GM18526 (cell line): ENCODE results near the gene PLCH2.
A peak's percentile ranks its signal among the peaks of the same experiment; 100 is the strongest.

ENCODE experiments used
- POLR2A ChIP-seq: IDR thresholded peaks from 3 replicates; pipeline ENCODE4 v1.6.1; 2011; ENCODE audit not compliant: insufficient read length; ENCODE audit errors: extremely low read depth

The PLCH2 gene

DNA sequence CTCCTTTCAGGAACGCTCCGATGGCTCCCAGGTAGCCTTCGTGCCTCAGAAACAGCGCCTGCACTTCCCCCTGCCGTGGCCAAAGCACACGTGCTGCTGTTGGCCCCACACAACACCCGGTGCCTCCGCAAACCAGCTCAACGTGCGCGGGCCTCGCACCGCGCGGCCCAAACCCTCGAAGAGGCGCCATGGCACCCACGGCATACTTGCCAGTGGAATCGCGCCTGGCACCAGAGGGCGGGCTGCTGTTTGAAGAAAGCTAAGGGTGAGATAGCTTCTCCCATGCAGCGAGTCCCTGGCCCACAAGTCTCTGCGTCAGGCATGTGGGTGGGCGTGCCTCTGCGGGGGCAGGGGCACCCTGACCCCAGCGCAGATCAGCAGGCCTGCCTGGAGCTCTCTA lies 42.4 kb downstream of the PLCH2 start:
- TF ChIP-seq POLR2A = no peak

DNA sequence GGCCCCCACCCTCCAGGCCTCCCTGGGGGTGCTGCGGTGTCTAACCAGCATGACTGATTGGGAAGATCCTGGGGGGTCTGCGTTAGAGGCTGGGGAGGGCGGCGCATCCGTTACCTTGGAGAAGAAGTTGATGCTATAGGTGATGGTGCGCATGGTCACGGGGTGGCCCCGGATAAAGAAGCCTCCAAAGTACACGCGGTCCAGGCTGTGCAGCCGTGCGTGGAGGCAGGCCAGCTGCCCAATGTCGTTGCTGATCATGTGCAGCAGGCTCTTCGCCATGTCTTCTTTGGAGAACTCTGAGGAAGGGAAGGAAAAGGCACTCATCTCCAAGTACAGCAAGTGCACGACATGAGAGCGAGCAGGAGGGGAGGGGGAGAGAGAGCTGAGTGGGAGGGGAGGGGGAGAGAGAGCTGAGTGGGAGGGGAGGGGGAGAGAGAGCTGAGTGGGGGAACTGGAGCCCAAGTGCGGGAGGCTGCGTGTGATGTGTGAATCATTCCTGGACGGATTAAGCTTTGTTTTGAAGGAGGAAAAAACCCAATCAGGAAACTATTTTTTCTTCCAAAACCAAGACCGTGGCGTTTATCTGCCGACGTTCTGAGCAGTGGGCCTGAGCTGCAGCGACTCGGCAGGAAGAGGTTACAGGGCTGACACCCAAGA lies 43.1 kb downstream of the PLCH2 start:
- TF ChIP-seq POLR2A = no peak

DNA sequence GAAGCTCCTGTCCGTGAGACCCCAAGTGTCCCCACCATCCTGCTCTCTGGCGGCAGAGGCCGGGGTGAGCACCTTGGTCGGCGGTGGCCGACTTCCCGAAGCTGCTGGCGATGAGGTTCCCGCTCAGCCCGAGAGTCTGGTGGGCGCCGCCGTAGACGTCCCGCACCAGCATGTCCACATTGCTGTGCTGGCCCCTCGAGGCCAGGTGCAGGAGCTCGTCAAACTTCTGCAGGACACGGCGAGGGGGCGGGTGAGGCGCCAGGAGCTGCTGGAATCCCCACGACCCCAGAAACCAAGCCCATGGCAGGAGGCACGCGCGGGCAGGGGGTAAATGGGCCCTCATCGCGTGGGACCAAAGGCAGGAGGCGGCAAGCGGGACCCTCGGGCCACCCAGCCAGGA lies 43.6 kb downstream of the PLCH2 start:
- no peak for TF ChIP-seq POLR2A

DNA sequence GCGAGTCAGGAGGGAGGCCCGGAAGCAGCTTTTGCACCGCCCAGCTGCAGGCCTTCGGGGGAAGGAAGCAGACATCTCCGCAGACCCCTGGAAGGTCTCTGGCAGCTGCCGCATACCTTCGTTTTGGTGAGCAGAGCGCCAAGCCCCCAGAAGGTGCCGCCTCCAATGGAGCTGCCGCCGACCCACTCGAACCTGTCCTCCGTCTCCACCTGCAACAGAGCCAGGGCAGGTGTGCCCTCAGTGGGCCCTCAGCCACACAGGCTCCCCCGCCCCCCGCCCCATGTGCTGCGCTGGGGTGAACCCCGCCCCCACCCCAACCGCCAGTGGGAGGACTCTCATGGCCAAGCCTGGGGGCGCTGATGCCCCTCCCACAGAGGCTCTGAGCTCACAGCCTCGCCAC lies 44.1 kb downstream of the PLCH2 start:
- TF ChIP-seq POLR2A = no peak

DNA sequence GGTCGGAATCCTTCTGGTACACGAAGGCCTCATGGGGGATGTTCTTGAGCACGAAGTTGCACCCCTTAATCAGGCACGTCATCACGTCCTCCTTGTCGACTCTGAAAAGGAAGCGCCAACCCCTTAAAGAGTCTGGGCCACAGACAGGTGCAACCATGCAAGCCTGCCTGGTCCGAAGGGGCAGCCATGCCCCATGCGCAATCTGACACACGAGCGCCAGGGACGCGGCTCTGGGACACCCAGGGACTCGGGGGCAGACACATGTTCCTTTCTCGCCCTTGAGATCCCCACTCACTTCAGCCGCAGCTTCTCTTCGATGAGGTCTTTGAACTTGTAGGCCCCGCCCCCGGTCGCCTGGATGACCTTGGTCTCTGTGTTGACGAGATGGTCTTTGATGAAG lies 44.7 kb downstream of the PLCH2 start:
- TF ChIP-seq POLR2A = no peak

DNA sequence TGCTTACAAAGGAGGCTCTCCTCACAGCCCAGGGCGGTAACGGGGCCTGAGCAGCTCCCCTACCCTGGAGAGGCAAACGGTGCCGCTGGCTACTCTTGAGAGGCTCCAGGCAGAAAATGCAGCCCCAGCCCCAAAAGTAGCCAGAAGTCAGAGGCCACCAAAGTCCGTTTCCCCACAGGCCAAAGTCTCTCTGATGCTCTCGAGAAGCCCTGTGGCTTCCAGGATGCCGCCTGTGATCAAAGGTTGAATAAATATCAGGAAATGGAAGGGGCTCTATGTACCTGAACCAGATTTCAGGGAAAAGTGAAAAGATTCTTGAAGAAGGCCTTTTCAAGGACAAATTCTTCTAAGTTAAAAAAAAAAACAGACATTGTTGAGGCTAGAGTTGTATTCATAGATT lies 46.1 kb downstream of the PLCH2 start:
- no peak for TF ChIP-seq POLR2A

DNA sequence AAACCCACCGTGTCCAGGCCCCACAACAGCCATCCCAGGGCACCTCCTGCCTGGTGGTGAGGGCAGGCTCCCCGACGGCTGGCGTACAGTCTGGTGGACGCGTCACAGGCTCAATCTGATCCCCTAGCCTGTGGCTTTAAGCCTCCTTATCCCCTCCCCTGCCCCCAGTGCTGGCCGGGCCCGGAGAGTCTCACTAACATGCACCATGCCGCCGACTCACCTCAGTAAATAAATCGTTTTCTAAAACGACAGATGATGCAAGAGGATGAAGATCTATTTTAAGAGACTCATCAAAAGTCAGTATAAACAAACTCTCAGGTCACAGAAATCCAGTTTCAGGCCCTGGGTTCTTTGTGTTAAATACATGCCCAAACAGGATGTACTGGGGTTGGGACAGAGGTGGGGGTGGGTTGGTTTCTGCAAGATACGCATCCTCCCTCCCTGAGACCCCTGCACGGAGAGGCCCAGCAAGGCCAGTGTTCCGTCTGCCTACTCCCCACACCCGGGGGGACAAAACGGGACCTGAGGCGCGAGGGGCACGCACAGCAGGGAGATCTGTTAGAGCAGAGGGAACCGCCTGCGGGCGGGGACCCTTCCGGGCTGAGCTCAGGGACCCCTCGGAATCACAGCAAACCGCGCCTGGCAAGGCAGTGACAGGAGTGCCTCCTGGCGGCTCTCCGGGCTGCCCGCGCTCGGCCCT lies 47.3 kb downstream of the PLCH2 start:
- no peak for TF ChIP-seq POLR2A

DNA sequence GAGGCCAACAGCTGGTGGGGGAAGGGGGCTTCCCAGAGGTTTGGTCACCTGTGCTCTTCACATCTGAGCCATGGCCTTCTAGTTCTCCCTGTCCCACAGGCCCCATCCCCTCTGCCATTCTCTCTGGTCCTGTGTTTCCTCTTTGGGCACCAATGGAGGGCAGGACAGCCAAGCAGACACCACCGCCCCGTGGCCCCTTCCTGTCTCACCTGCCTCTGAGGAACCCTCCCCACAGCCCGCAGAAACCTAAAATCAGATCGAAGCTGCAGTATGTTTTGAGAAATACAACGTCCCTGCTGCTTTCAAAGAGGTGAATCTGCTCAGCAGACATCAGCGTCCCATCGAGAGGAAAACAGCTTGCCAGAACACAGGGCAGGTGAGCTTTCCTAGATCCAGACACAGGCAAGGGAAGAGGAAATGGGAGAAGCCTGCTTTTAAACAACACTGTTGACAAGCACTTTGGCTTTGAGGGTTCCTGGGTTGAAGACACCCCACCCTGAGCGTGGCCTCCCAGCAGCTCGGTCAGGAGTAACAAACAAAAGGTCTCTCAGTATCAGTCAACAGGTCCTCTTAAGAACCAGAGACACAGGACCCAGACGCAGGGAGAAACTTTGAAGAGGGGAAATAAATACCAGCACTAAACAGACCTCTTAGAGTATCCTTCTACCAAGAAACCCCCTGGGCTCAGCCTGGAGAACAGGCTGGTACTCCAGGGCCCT lies 48.0 kb downstream of the PLCH2 start:
- TF ChIP-seq POLR2A = no peak

DNA sequence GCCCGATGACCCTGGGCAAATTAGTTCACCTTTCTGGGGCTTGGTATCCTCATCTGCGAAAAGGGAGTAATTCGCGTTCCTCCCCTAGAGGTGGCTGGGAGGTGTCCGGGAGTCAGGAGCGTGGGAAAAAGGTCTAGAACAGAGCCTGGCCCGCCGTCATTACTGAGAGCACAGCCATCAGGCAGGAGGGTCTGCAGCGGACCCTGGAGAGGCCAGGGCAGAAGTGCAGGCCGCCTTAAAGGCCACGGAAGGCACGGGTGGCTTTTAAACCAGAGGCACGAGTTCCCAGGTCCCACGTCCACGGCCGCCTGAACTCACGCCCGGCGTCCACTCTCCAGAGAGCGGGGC lies 49.5 kb downstream of the PLCH2 start:
- no peak for TF ChIP-seq POLR2A

DNA sequence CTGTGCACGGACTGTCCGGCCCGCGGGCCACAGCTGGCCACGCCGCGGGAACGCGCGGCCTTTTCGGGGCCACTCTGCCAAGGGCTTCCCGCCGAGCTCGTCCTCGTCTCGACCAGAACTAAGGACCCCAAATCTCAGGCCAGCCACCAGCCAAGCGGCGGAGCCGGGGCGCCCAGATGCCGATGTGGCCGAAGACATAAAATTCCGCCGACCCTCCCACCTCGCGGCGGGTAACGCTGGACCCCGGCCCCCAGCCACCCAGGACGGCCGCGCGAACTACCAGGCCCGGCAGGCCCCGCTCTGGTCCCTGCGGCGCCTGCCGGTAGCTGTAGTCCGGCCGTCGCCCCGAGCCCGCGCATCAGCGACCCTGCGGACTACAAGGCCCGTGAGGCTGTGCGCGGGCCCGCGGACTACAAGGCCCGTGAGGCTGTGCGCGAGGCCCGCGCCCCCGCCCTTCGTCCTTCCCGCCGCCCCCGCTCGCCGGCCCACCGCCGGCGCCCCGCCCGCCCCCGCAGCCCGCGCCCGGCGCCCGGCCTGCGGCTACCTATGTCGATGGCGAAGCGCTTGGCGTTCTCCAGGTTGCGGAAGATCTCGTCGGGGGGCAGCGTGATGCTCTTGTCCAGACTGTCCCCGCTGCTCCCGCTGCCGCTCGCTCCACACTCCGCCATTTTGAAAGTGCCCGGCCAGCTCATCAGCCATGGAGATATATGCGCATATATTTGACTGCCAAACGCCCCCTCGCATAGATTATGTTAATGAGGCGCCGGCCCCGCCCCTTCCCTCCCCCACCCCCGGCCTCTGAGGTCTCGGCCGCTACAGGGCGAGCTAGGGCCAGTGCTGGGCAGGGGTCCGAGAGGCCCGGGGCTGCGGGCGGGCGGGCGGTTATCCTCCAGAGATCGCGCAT lies 50.1 kb downstream of the PLCH2 start, which contains the start of gene PANK4:
Gene PANK4 (minus strand): TSS at position 677 of the 904 bp plus-strand sequence. CDS start 9 bp downstream, at position 668.
- TF ChIP-seq POLR2A = peak; percentile 64

DNA sequence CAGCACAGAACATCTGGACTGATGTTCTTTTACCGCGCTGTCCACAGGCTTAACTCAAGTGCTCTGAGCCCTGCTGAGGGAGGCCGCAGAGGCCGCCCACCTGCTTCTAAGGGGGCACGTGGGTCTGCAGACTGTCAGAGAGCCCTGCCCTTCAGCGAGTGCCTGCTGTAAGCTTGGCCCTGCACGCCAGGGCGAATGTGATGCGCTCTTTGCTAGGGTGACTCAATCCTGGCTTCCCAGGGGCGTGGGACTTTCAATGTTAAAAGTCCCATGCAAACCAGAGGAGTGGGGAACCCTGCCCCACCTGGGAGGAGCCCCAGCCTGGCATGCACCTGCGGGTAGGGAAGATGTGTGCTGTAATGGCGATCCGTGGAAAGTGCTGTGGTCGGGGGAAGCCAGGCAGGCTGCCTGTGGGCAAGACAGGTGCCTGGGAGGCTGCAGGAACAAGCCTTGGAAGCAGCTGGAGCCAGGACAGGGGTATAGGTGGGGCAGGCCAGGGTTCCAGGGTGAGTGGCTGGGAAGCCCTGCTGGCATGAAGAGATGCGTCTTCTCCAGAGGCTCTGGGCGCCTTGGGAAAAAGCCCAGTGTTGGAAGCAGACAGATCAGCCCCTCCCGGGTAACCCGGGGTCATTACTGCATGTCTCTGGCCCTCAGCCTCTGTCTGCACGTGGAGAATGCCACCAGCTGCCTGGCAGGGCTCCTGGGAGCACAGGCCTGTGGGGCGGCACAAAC lies 50.9 kb downstream of the PLCH2 start:
- TF ChIP-seq POLR2A = no peak

DNA sequence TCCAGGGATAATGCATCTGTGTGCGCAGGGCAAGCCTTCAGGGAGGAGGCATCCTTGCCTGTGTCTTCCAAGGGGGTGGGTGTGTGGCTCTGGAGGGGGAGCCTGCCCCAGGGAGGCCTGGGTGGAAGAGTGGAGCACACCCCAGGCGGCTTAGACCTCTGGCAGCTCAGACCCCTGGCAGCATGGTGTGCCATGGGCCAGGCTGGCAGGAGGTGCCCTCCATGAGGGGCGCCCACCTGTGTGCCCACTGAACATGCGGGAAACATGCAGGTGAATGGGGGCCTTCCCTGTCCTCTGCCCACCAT lies 51.4 kb downstream of the PLCH2 start:
- no peak for TF ChIP-seq POLR2A

DNA sequence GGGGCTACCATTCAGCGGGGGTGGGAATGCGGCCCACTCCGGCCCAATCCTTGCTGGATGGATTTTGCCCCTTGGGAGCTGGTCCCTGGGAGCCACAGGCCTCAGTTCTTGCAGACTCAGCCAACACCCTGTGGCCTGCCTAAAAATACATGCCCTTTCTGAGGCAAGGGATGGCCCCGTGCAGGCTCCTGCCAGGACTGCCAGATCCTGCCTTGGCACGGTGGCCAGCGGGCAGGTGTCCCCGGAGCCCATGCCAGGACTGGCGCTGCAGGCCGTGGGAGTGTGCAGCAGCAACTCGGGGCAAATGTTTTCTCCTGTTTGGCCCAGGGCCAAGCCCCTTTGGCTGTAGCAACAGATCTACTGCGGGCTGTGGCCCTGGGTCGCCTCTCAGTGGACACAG lies 51.9 kb downstream of the PLCH2 start:
- no peak for TF ChIP-seq POLR2A

DNA sequence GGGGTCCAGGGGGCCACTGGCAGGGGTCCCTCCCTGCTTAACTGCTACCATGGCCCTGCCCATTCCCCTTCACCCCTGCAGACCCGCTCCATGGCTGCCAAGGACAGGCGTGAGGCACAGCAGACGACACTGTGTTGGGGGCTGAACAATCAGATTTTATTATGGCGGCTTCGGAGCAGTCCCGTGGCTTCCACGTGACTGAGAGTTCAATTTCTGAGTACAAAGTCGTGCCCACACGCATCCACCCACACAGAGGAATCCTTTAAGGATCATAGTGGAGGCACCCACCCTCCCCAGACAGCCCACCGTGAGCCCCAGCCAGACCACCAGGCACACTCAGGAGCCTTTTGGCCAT lies 52.5 kb downstream of the PLCH2 start:
- no peak for TF ChIP-seq POLR2A

DNA sequence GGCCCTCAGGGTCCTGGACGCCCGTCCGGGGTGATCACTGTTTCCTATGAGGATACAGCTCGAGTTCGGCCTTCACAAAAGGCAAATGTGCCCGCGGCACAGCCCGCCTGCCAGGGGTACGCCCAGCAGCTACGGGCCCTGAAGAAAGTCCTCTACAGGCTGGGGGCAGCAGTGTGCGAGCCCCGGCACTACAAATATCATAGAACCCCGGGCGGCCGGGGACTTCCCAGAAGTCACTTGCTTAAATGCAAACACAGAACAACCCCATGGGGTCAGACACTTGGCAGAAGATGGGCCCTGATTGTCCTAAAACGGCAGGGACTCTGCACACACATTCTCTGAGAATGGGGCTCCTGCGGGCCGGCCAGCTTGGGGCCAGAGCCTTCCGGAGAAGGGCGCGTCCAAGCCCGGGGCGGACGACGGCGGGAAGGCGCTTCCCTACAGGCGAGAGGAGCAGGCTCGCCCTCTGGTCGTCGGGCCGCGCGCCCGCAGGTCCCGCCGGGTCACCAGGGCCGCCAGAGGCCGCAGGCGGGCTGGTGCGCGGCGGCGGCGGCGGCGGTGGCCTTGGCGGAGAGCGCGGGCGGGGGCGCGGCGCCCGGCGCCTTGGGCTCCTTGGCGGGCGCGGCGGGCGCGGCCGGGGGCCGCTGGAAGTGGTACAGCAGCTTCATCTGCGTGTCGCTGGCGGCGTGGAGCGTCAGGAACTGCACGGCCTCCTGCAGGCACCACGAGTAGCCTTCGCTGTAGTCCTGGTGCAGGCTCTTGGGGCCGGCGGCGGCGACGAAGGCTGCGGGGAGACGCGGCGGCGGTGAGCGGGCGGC lies 53.1 kb downstream of the PLCH2 start:
- TF ChIP-seq POLR2A = no peak
